Embryonic facial prominence (tissue), 1 donor: Measurements from ENCODE around the gene EOMES.

Experiments
- DNase-seq: peaks from one replicate; pipeline ENCODE4 v3.0.0-alpha.2; 2016; ENCODE audit errors: extremely low spot score

Gene EOMES

GRCh38 chr3:27720899-27721716 is 1.0 kb downstream of the EOMES start:
- no peak for DNase-seq

GRCh38 chr3:27719314-27720003 is 2.7 kb downstream of the EOMES start:
- no peak for DNase-seq

GRCh38 chr3:27718459-27718858 is 3.7 kb downstream of the EOMES start:
- DNase-seq = no peak

GRCh38 chr3:27717200-27717852 is 4.8 kb downstream of the EOMES start:
- DNase-seq = no peak

GRCh38 chr3:27716309-27716708 is 5.8 kb downstream of the EOMES start:
- DNase-seq = no peak

- no peak for DNase-seq
These were observed 6.3 kb downstream of the EOMES start for GRCh38 chr3:27715863-27716262.

- no peak for DNase-seq
These were observed 6.7 kb downstream of the EOMES start for GRCh38 chr3:27715454-27715806.

GRCh38 chr3:27714692-27715453 is 7.2 kb downstream of the EOMES start:
- no peak for DNase-seq

- DNase-seq = no peak
These were observed 8.0 kb downstream of the EOMES start for GRCh38 chr3:27714146-27714526.

GRCh38 chr3:27713435-27714145 is 8.5 kb downstream of the EOMES start:
- no peak for DNase-seq

- no peak for DNase-seq
These were observed 9.1 kb downstream of the EOMES start for GRCh38 chr3:27713078-27713423.

- DNase-seq = peak; percentile 65
These were observed 9.7 kb downstream of the EOMES start for GRCh38 chr3:27712136-27713077.

GRCh38 chr3:27708250-27708649 is 13.9 kb downstream of the EOMES start:
- DNase-seq = no peak

- DNase-seq = no peak
These were observed 23.1 kb downstream of the EOMES start for GRCh38 chr3:27699067-27699466.

- no peak for DNase-seq
These were observed 25.2 kb downstream of the EOMES start for GRCh38 chr3:27696906-27697305.

- no peak for DNase-seq
These were observed 26.5 kb downstream of the EOMES start for GRCh38 chr3:27695636-27696035.

- no peak for DNase-seq
These were observed 34.1 kb downstream of the EOMES start for GRCh38 chr3:27688053-27688452.

GRCh38 chr3:27686642-27687041 is 35.5 kb downstream of the EOMES start:
- no peak for DNase-seq

GRCh38 chr3:27685474-27685873 is 36.6 kb downstream of the EOMES start:
- no peak for DNase-seq

GRCh38 chr3:27684302-27684701 is 37.8 kb downstream of the EOMES start:
- no peak for DNase-seq
